WTC11 (cell line): ENCODE measurements around the gene FAM200B. TPM values are rescaled to one million over a fixed set of nuclear protein-coding genes. Genes with fewer than 3 reads are reported as not detected.

Experiments
- ELF4 ChIP-seq: sonication (generic); formaldehyde crosslinking; IDR thresholded peaks from 2 replicates; pipeline ENCODE4 v1.8.1; 2022; ENCODE audit warnings: low read depth, mild to moderate bottlenecking, moderate library complexity, missing genetic modification reagents
- FOXJ3 ChIP-seq: sonication (generic); formaldehyde crosslinking; IDR thresholded peaks from 2 replicates; pipeline ENCODE4 v1.9.0; 2021; ENCODE audit warnings: missing genetic modification reagents, mild to moderate bottlenecking, borderline replicate concordance
- FOXP1 ChIP-seq: sonication (generic); formaldehyde crosslinking; IDR thresholded peaks from 2 replicates; pipeline ENCODE4 v1.8.0; 2022; ENCODE audit warnings: missing genetic modification reagents, mild to moderate bottlenecking, moderate library complexity, borderline replicate concordance
- JUN ChIP-seq: sonication (generic); formaldehyde crosslinking; IDR thresholded peaks from 2 replicates; pipeline ENCODE4 v1.8.0; 2023; ENCODE audit warnings: mild to moderate bottlenecking, missing genetic modification reagents
- KAT7 ChIP-seq: sonication (generic); formaldehyde crosslinking; IDR thresholded peaks from 2 replicates; pipeline ENCODE4 v1.8.1; 2023; ENCODE audit warnings: missing genetic modification reagents, mild to moderate bottlenecking, borderline replicate concordance
- MYBL2 ChIP-seq: sonication (generic); formaldehyde crosslinking; IDR thresholded peaks from 2 replicates; pipeline ENCODE4 v1.8.1; 2023; ENCODE audit warnings: mild to moderate bottlenecking, moderate library complexity, missing genetic modification reagents
- NR1H2 ChIP-seq: sonication (generic); formaldehyde crosslinking; IDR thresholded peaks from 2 replicates; pipeline ENCODE4 v1.9.0; 2021; ENCODE audit warnings: mild to moderate bottlenecking, moderate library complexity, missing genetic modification reagents
- NR3C1 ChIP-seq: sonication (generic); formaldehyde crosslinking; conservative IDR thresholded peaks from 2 replicates; pipeline ENCODE4 v1.8.1; 2023; ENCODE audit warnings: low read depth, mild to moderate bottlenecking, missing genetic modification reagents
- OVOL2 ChIP-seq: fragments of 250-450 bp; sonication (Bioruptor Pico); IDR thresholded peaks from 2 replicates; pipeline ENCODE4 v1.9.0; 2021; ENCODE audit warnings: mild to moderate bottlenecking, borderline replicate concordance
- SOX15 ChIP-seq: fragments of 250-450 bp; sonication (Bioruptor Pico); IDR thresholded peaks from 2 replicates; pipeline ENCODE4 v1.9.0; 2021; ENCODE audit warnings: mild to moderate bottlenecking
- TEAD1 ChIP-seq: sonication (generic); formaldehyde crosslinking; IDR thresholded peaks from 2 replicates; pipeline ENCODE4 v1.8.0; 2022; ENCODE audit warnings: mild to moderate bottlenecking, missing genetic modification reagents
- ZNF121 ChIP-seq: sonication (generic); formaldehyde crosslinking; IDR thresholded peaks from 2 replicates; pipeline ENCODE4 v1.8.0; 2023; ENCODE audit warnings: missing genetic modification reagents
- ZNF219 ChIP-seq: sonication (generic); formaldehyde crosslinking; IDR thresholded peaks from 2 replicates; pipeline ENCODE4 v1.8.0; 2023; ENCODE audit warnings: missing genetic modification reagents, mild to moderate bottlenecking, borderline replicate concordance
- ZNF232 ChIP-seq: sonication (generic); formaldehyde crosslinking; IDR thresholded peaks from 2 replicates; pipeline ENCODE4 v1.8.0; 2022; ENCODE audit warnings: mild to moderate bottlenecking, missing genetic modification reagents
- ZNF317 ChIP-seq: sonication (generic); formaldehyde crosslinking; IDR thresholded peaks from 2 replicates; pipeline ENCODE4 v1.8.1; 2023; ENCODE audit warnings: low read depth, mild to moderate bottlenecking, moderate library complexity, missing genetic modification reagents, borderline replicate concordance
- ZNF416 ChIP-seq: fragments of 250-450 bp; sonication (Bioruptor Pico); IDR thresholded peaks from 2 replicates; pipeline ENCODE4 v1.9.0; 2021; ENCODE audit warnings: mild to moderate bottlenecking, inconsistent platforms
- ZNF423 ChIP-seq: fragments of 250-450 bp; sonication (Bioruptor Pico); IDR thresholded peaks from 2 replicates; pipeline ENCODE4 v2.1.2; 2022; ENCODE audit warnings: mild to moderate bottlenecking, moderate library complexity
- ZNF671 ChIP-seq: fragments of 250-450 bp; sonication (Bioruptor Pico); IDR thresholded peaks from 2 replicates; pipeline ENCODE4 v1.8.0; 2021; ENCODE audit warnings: mild to moderate bottlenecking
- total RNA-seq: library from RNA; stranded (reverse); gene quantifications from 3 replicates; pipeline ENCODE4 v1.2.3, GENCODE V29; 2021
- TF ChIP-seq, protein P1 (sequence below): sonication (generic); formaldehyde crosslinking; IDR thresholded peaks from 2 replicates; pipeline ENCODE4 v1.8.1; 2023; ENCODE audit warnings: mild to moderate bottlenecking, missing genetic modification reagents
- TF ChIP-seq, protein P2 (sequence below): sonication (generic); formaldehyde crosslinking; IDR thresholded peaks from 2 replicates; pipeline ENCODE4 v1.8.1; 2023; ENCODE audit warnings: mild to moderate bottlenecking, missing genetic modification reagents, moderate library complexity
- TF ChIP-seq, protein P3 (sequence below): fragments of 250-450 bp; sonication (Bioruptor Pico); IDR thresholded peaks from 2 replicates; pipeline ENCODE4 v1.9.0; 2021; ENCODE audit warnings: mild to moderate bottlenecking
- TF ChIP-seq, protein P4 (sequence below): fragments of 200-600 bp; IDR thresholded peaks from 2 replicates; pipeline ENCODE4 v1.8.0; 2022; ENCODE audit warnings: antibody characterized with exemption
- TF ChIP-seq, protein P5 (sequence below): sonication (generic); formaldehyde crosslinking; IDR thresholded peaks from 2 replicates; pipeline ENCODE4 v1.8.0; 2022; ENCODE audit warnings: mild to moderate bottlenecking, missing genetic modification reagents
- TF ChIP-seq, protein P6 (sequence below): fragments of 250-450 bp; sonication (Bioruptor Pico); IDR thresholded peaks from 2 replicates; pipeline ENCODE4 v1.9.0; 2021; ENCODE audit warnings: mild to moderate bottlenecking
- TF ChIP-seq, protein P7 (sequence below): sonication (generic); formaldehyde crosslinking; IDR thresholded peaks from 2 replicates; pipeline ENCODE4 v1.8.1; 2022; ENCODE audit warnings: mild to moderate bottlenecking, missing genetic modification reagents, moderate library complexity, borderline replicate concordance
- TF ChIP-seq, protein P8 (sequence below): sonication (generic); formaldehyde crosslinking; IDR thresholded peaks from 2 replicates; pipeline ENCODE4 v1.8.0; 2023; ENCODE audit warnings: missing genetic modification reagents, mild to moderate bottlenecking, borderline replicate concordance

Gene FAM200B
- total RNA-seq, 1 experiment from 2014 or later, result 28.4 TPM

DNA sequence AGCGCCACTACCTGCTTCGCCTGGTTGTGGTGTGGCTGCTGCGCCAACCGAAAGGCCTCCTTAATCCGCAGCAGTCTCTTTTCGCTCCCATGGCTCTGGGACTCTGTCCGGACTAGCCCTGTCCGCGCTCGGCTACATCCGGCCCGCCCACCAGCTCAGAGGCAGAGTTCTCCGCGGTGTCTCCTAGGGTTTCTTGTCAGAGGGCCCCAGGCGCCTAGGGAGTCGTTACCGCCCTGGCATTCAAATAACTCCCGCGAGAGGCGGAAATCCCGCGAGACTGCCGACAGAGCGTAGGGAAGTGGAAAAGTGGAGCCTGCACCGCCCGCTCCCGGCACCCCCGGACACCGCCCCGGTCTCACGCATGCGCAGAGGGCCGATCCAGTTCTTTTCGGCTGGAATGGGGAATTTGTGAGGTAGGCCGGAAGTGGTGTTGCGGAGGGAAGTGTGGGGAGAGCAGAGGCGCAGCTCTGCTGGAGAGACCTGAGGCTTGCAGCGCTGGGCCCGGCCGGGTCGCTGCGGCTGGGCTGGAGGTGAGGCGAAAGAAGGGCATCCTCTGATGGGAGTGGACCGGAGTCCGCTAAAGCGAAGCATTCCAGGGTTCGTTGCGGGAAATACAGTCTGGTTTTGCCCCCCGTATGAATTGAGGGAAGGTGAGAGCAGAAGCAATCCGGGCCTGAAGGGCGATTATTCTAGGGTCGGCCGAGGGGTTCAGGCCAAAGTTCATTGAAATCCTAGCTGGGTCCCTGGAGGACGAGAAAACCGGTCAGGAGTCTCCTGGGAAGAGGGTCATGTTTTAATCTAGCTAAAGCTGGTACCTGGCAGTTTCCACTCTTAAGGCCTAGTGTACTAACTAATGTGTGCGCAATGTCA, at the start of gene FAM200B (continued):
- TF ChIP-seq, protein P1, sequence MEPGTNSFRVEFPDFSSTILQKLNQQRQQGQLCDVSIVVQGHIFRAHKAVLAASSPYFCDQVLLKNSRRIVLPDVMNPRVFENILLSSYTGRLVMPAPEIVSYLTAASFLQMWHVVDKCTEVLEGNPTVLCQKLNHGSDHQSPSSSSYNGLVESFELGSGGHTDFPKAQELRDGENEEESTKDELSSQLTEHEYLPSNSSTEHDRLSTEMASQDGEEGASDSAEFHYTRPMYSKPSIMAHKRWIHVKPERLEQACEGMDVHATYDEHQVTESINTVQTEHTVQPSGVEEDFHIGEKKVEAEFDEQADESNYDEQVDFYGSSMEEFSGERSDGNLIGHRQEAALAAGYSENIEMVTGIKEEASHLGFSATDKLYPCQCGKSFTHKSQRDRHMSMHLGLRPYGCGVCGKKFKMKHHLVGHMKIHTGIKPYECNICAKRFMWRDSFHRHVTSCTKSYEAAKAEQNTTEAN (CRISPR knock-in tag), result 0 out of 2 replicates have a peak, but pooled peaks have one; percentile 75
- TF ChIP-seq ZNF219 (CRISPR knock-in tag) (no peak), MYBL2 (CRISPR knock-in tag) (peak; percentile 100), NR1H2 (CRISPR knock-in tag) (no peak), OVOL2 (CRISPR knock-in tag) (peak; percentile 48; the same call in 1 of the 2 replicates), SOX15 (CRISPR knock-in tag) (peak; percentile 34; the same call in 1 of the 2 replicates), ZNF121 (CRISPR knock-in tag) (no peak), ZNF416 (CRISPR knock-in tag) (no peak), ZNF671 (CRISPR knock-in tag) (no peak), TEAD1 (CRISPR knock-in tag) (peak; percentile 76), ELF4 (CRISPR knock-in tag) (no peak), NR3C1 (no peak), KAT7 (CRISPR knock-in tag) (peak; percentile 94), ZNF423 (CRISPR knock-in tag) (no peak), FOXJ3 (CRISPR knock-in tag) (no peak), ZNF317 (no peak), FOXP1 (CRISPR knock-in tag) (peak; percentile 63; the same call in 1 of the 2 replicates), ZNF232 (CRISPR knock-in tag) (no peak; the same call in 1 of the 2 replicates), JUN (CRISPR knock-in tag) (peak; percentile 63; the same call in 1 of the 2 replicates)
- TF ChIP-seq, protein P2, sequence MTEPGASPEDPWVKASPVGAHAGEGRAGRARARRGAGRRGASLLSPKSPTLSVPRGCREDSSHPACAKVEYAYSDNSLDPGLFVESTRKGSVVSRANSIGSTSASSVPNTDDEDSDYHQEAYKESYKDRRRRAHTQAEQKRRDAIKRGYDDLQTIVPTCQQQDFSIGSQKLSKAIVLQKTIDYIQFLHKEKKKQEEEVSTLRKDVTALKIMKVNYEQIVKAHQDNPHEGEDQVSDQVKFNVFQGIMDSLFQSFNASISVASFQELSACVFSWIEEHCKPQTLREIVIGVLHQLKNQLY (CRISPR knock-in tag), result no peak
- TF ChIP-seq, protein P3, sequence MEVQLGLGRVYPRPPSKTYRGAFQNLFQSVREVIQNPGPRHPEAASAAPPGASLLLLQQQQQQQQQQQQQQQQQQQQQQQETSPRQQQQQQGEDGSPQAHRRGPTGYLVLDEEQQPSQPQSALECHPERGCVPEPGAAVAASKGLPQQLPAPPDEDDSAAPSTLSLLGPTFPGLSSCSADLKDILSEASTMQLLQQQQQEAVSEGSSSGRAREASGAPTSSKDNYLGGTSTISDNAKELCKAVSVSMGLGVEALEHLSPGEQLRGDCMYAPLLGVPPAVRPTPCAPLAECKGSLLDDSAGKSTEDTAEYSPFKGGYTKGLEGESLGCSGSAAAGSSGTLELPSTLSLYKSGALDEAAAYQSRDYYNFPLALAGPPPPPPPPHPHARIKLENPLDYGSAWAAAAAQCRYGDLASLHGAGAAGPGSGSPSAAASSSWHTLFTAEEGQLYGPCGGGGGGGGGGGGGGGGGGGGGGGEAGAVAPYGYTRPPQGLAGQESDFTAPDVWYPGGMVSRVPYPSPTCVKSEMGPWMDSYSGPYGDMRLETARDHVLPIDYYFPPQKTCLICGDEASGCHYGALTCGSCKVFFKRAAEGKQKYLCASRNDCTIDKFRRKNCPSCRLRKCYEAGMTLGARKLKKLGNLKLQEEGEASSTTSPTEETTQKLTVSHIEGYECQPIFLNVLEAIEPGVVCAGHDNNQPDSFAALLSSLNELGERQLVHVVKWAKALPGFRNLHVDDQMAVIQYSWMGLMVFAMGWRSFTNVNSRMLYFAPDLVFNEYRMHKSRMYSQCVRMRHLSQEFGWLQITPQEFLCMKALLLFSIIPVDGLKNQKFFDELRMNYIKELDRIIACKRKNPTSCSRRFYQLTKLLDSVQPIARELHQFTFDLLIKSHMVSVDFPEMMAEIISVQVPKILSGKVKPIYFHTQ (CRISPR knock-in tag), result no peak
- TF ChIP-seq, protein P4, sequence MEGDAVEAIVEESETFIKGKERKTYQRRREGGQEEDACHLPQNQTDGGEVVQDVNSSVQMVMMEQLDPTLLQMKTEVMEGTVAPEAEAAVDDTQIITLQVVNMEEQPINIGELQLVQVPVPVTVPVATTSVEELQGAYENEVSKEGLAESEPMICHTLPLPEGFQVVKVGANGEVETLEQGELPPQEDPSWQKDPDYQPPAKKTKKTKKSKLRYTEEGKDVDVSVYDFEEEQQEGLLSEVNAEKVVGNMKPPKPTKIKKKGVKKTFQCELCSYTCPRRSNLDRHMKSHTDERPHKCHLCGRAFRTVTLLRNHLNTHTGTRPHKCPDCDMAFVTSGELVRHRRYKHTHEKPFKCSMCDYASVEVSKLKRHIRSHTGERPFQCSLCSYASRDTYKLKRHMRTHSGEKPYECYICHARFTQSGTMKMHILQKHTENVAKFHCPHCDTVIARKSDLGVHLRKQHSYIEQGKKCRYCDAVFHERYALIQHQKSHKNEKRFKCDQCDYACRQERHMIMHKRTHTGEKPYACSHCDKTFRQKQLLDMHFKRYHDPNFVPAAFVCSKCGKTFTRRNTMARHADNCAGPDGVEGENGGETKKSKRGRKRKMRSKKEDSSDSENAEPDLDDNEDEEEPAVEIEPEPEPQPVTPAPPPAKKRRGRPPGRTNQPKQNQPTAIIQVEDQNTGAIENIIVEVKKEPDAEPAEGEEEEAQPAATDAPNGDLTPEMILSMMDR, result no peak
- TF ChIP-seq, protein P5, sequence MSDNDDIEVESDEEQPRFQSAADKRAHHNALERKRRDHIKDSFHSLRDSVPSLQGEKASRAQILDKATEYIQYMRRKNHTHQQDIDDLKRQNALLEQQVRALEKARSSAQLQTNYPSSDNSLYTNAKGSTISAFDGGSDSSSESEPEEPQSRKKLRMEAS, result peak; percentile 73; the same call in 1 of the 2 replicates
- TF ChIP-seq, protein P6, sequence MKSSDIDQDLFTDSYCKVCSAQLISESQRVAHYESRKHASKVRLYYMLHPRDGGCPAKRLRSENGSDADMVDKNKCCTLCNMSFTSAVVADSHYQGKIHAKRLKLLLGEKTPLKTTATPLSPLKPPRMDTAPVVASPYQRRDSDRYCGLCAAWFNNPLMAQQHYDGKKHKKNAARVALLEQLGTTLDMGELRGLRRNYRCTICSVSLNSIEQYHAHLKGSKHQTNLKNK, result no peak
- TF ChIP-seq, protein P7, sequence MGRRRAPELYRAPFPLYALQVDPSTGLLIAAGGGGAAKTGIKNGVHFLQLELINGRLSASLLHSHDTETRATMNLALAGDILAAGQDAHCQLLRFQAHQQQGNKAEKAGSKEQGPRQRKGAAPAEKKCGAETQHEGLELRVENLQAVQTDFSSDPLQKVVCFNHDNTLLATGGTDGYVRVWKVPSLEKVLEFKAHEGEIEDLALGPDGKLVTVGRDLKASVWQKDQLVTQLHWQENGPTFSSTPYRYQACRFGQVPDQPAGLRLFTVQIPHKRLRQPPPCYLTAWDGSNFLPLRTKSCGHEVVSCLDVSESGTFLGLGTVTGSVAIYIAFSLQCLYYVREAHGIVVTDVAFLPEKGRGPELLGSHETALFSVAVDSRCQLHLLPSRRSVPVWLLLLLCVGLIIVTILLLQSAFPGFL (CRISPR knock-in tag), result no peak
- TF ChIP-seq, protein P8, sequence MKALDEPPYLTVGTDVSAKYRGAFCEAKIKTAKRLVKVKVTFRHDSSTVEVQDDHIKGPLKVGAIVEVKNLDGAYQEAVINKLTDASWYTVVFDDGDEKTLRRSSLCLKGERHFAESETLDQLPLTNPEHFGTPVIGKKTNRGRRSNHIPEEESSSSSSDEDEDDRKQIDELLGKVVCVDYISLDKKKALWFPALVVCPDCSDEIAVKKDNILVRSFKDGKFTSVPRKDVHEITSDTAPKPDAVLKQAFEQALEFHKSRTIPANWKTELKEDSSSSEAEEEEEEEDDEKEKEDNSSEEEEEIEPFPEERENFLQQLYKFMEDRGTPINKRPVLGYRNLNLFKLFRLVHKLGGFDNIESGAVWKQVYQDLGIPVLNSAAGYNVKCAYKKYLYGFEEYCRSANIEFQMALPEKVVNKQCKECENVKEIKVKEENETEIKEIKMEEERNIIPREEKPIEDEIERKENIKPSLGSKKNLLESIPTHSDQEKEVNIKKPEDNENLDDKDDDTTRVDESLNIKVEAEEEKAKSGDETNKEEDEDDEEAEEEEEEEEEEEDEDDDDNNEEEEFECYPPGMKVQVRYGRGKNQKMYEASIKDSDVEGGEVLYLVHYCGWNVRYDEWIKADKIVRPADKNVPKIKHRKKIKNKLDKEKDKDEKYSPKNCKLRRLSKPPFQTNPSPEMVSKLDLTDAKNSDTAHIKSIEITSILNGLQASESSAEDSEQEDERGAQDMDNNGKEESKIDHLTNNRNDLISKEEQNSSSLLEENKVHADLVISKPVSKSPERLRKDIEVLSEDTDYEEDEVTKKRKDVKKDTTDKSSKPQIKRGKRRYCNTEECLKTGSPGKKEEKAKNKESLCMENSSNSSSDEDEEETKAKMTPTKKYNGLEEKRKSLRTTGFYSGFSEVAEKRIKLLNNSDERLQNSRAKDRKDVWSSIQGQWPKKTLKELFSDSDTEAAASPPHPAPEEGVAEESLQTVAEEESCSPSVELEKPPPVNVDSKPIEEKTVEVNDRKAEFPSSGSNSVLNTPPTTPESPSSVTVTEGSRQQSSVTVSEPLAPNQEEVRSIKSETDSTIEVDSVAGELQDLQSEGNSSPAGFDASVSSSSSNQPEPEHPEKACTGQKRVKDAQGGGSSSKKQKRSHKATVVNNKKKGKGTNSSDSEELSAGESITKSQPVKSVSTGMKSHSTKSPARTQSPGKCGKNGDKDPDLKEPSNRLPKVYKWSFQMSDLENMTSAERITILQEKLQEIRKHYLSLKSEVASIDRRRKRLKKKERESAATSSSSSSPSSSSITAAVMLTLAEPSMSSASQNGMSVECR, result no peak
